RPMI8226 (cell line): ENCODE data around the gene KLK3.
A peak's percentile ranks its signal among the peaks of the same experiment; 100 is the strongest.
"Not testable (repeated sequence)": the region's sequence is repeated elsewhere in the genome, so short reads cannot be mapped to it uniquely, and the experiment has no call there.

Experiments used
- DNase-seq: peaks from one replicate; pipeline ENCODE4 v3.0.0-alpha.2; 2015

Gene KLK3

GRCh38 chr19:50869479-50869878 lies 14.8 kb downstream of the KLK3 start:
- DNase-seq = no peak

- DNase-seq = peak; percentile 93
Observed at GRCh38 chr19:50870417-50871089, 15.8 kb downstream of the KLK3 start.

- no peak for DNase-seq
Observed at GRCh38 chr19:50873056-50873455, 18.3 kb downstream of the KLK3 start, which contains the start of gene KLK2. Gene KLK2 (plus strand): TSS chr19:50873439. CDS start chr19:50873474, 35 bp downstream.

GRCh38 chr19:50874211-50874610 lies 19.5 kb downstream of the KLK3 start:
- no peak for DNase-seq

- peak; percentile 22 for DNase-seq
Observed at GRCh38 chr19:50875795-50876422, 21.2 kb downstream of the KLK3 start.

GRCh38 chr19:50876456-50876855 lies 21.7 kb downstream of the KLK3 start:
- no peak for DNase-seq

- no peak for DNase-seq
Observed at GRCh38 chr19:50877338-50877737, 22.6 kb downstream of the KLK3 start.

- DNase-seq = no peak
Observed at GRCh38 chr19:50878851-50879250, 24.1 kb downstream of the KLK3 start.

GRCh38 chr19:50880241-50880640 lies 25.5 kb downstream of the KLK3 start:
- no peak for DNase-seq

- DNase-seq = no peak
Observed at GRCh38 chr19:50882188-50882587, 27.5 kb downstream of the KLK3 start.

- no peak for DNase-seq
Observed at GRCh38 chr19:50889638-50890037, 34.9 kb downstream of the KLK3 start.

GRCh38 chr19:50890422-50891252 lies 35.9 kb downstream of the KLK3 start:
- no peak for DNase-seq

GRCh38 chr19:50891253-50891625 lies 36.5 kb downstream of the KLK3 start:
- no peak for DNase-seq

GRCh38 chr19:50893047-50893736 lies 38.5 kb downstream of the KLK3 start:
- peak; percentile 50 for DNase-seq

GRCh38 chr19:50894478-50895356 lies 40.0 kb downstream of the KLK3 start:
- DNase-seq = peak; percentile 22

- DNase-seq = not testable (repeated sequence)
Observed at GRCh38 chr19:50896089-50896590, 41.4 kb downstream of the KLK3 start.

GRCh38 chr19:50896591-50897190 lies 42.0 kb downstream of the KLK3 start:
- peak; percentile 51 for DNase-seq

- DNase-seq = peak; percentile 29
Observed at GRCh38 chr19:50897191-50897607, 42.5 kb downstream of the KLK3 start.

- no peak for DNase-seq
Observed at GRCh38 chr19:50897612-50898011, 42.9 kb downstream of the KLK3 start.

GRCh38 chr19:50898018-50898417 lies 43.3 kb downstream of the KLK3 start:
- DNase-seq = no peak

- peak; percentile 49 for DNase-seq
Observed at GRCh38 chr19:50899569-50899968, 44.9 kb downstream of the KLK3 start.
